Ectodermal cell (in vitro differentiated cells): ENCODE measurements around the gene MBD4. TPM values are rescaled to one million over a fixed set of nuclear protein-coding genes. Genes with fewer than 3 reads are reported as not detected.
A peak's percentile ranks its signal among the peaks of the same experiment; 100 is the strongest.
"Not testable (repeated sequence)": the region's sequence is repeated elsewhere in the genome, so short reads cannot be mapped to it uniquely, and the experiment has no call there.

Source experiments
- H3K27ac ChIP-seq: 2 replicates; pipeline ENCODE4 v1.7.0; 2013; ENCODE audit warnings: mild to moderate bottlenecking, low read depth, low read length; ENCODE audit not compliant: insufficient read depth, poor library complexity, severe bottlenecking
- H3K27me3 ChIP-seq: 2 replicates; pipeline ENCODE4 v1.7.0; 2013; ENCODE audit warnings: mild to moderate bottlenecking, low read length; ENCODE audit not compliant: insufficient read depth, control insufficient read depth, poor library complexity, severe bottlenecking
- H3K36me3 ChIP-seq: one replicate; pipeline ENCODE4 v1.7.0; 2013; ENCODE audit warnings: low read length; ENCODE audit not compliant: control insufficient read depth, insufficient read depth
- H3K4me1 ChIP-seq: one replicate; pipeline ENCODE4 v1.7.0; 2013; ENCODE audit warnings: low read length; ENCODE audit not compliant: control insufficient read depth, insufficient read depth
- H3K4me3 ChIP-seq: 2 replicates; pipeline ENCODE4 v1.7.0; 2013; ENCODE audit warnings: low read depth, low read length, control low read depth; ENCODE audit not compliant: insufficient read depth
- H3K9me3 ChIP-seq: 2 replicates; pipeline ENCODE4 v1.7.0; 2013; ENCODE audit warnings: mild to moderate bottlenecking, low read length, moderate library complexity; ENCODE audit not compliant: control insufficient read depth
- WGBS, 2 experiments: methylation state at CpG; one replicate each; pipeline ENCODE4 v1.1.7; 2013; ENCODE audit warnings: missing lambda C conversion rate in 2 of 2; 5-methylcytosine and 5-hydroxymethylcytosine counted together
- polyA plus RNA-seq, 4 experiments: library from polyadenylated mRNA; stranded (reverse); fragments of 50-300 nt; gene quantifications; one replicate each; pipeline ENCODE4 v1.2.3, GENCODE V29; 2013

MBD4 gene
- polyA plus RNA-seq (2013, experiment 1 of 4) = 44.9 TPM
- 49.5 TPM for polyA plus RNA-seq (2013, experiment 2 of 4)
- polyA plus RNA-seq (2013, experiment 3 of 4) = 41.1 TPM
- polyA plus RNA-seq (2013, experiment 4 of 4) = 49.6 TPM

DNA sequence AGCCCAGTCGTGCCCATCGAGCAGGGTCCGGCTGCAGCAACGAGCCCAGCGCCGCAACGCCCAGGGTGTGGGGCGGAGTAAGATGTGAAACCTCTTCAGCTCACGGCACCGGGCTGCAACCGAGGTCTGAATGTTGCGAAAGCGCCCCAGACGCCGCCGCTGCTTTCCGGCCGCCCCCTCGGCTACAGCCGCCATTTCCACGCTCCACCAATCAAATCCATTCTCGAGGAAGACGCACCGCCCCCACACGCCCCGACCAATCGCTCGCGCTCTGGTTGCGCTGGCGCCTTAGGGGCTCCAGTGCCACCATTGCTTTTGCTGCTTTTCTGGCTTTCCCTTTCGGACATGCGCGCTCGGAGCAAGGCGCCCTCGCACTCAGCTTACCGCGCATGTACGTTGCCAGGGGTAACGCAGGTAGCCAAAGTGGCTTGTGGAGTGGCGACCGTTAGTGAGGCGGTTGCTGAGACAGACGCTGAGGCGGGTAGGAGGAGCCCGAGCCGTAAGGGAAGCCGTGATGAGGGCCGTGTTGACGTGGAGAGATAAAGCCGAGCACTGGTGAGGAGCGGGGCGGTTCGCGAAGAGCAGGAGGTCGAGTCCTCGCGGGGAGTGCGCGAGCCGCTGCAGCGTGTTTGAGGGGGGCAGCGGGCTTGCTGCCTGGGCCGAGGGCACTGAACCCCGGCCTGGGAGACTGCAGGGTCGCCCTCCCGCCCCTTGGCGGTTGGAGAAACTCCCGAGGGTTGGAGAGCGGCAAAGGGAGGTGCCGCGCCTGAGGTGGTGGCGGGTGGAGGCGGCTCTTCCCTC, at the start of gene MBD4, which contains the start of gene IFT122:
Gene MBD4 (minus strand): TSS at position 132 of the 801 bp plus-strand sequence. CDS start 115 bp downstream, at position 17.
Gene IFT122 (plus strand): TSS at position 408 of the 801 bp plus-strand sequence. CDS start 107 bp downstream, at position 515.
- Histone ChIP-seq H3K4me3 (peak within 1 kb of the TSS; percentile 98), H3K27ac (peak within 1 kb of the TSS; percentile 89), H3K36me3 (peaks cover 12% of the 10 kb centered on the region), H3K27me3 (no peaks in the 10 kb centered on the region), H3K9me3 (no peaks in the 10 kb centered on the region), H3K4me1 (peaks cover 28% of the 10 kb centered on the region)
- WGBS, 2 experiments = 0% methylated on average over 75 of the region's 75 CpGs

GRCh38 chr3:129489258-129489657, 49.5 kb upstream of the MBD4 start:
- not testable (repeated sequence) for H3K27ac ChIP-seq, H3K9me3 ChIP-seq, H3K36me3 ChIP-seq, H3K27me3 ChIP-seq, H3K4me3 ChIP-seq
- WGBS, 2 experiments = 95 to 96% methylated on average over 10 of the region's 10 CpGs
- H3K4me1 ChIP-seq = peaks cover 24% of the 10 kb centered on the region

DNA sequence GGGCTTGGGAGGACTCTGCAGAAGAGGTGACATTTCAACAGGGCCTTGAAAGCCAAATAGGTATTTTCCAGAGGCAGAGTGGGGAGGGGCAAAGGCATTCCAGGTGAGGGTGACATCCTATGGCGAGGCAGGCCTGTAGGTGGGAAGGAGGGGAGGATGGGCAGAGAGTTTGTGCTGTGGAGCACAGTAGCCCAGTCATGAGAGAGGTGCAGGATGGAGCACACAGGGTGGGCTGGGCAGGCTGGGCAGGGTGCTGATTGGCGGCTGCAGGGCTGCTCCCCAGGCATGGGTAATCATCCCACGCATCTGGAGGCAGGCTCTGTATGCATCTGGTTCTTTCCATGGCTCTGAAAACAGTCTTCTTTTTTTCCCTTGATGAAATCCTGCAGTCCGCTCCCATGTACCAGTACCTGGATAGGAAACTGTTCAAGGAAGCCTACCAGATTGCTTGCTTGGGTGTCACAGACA, 48.2 kb upstream of the MBD4 start:
- not testable (repeated sequence) for H3K9me3 ChIP-seq, H3K27me3 ChIP-seq, H3K4me3 ChIP-seq, H3K27ac ChIP-seq, H3K36me3 ChIP-seq
- 88 to 92% methylated on average over 4 of the region's 4 CpGs for WGBS, 2 experiments
- H3K4me1 ChIP-seq = peaks cover 33% of the 10 kb centered on the region

GRCh38 chr3:129487183-129487867, 47.6 kb upstream of the MBD4 start:
- WGBS, 2 experiments = 94% methylated on average over 13 of the region's 13 CpGs
- Histone ChIP-seq H3K27ac (no peak overlapping the region), H3K4me3 (no peak overlapping the region), H3K36me3 (no peaks in the 10 kb centered on the region), H3K9me3 (no peaks in the 10 kb centered on the region), H3K27me3 (no peaks in the 10 kb centered on the region), H3K4me1 (peaks cover 33% of the 10 kb centered on the region)

DNA sequence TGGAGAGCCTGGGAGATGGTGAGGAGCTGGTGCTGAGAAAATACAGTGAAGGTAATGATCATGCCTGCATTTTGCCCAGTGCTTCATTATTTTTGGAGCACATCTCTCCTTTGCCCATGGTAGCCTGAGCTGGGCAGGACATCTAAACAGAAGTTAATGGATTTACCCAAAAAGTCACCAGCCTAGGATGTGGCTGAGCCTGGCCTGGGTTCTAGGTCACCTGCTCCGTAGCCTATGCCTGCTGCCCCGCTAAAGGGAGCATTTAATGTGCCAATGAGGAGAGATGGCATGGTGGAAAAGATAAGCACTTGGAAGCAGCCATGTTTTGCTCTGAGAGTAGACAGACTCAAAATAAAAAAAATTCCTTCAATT, 46.9 kb upstream of the MBD4 start:
- Histone ChIP-seq H3K27ac (peak overlapping the region; percentile 47), H3K9me3 (no peaks in the 10 kb centered on the region), H3K27me3 (no peaks in the 10 kb centered on the region), H3K4me1 (peaks cover 33% of the 10 kb centered on the region), H3K36me3 (no peaks in the 10 kb centered on the region), H3K4me3 (no peak overlapping the region)
- WGBS, 2 experiments = 91 to 92% methylated on average over 2 of the region's 2 CpGs

DNA sequence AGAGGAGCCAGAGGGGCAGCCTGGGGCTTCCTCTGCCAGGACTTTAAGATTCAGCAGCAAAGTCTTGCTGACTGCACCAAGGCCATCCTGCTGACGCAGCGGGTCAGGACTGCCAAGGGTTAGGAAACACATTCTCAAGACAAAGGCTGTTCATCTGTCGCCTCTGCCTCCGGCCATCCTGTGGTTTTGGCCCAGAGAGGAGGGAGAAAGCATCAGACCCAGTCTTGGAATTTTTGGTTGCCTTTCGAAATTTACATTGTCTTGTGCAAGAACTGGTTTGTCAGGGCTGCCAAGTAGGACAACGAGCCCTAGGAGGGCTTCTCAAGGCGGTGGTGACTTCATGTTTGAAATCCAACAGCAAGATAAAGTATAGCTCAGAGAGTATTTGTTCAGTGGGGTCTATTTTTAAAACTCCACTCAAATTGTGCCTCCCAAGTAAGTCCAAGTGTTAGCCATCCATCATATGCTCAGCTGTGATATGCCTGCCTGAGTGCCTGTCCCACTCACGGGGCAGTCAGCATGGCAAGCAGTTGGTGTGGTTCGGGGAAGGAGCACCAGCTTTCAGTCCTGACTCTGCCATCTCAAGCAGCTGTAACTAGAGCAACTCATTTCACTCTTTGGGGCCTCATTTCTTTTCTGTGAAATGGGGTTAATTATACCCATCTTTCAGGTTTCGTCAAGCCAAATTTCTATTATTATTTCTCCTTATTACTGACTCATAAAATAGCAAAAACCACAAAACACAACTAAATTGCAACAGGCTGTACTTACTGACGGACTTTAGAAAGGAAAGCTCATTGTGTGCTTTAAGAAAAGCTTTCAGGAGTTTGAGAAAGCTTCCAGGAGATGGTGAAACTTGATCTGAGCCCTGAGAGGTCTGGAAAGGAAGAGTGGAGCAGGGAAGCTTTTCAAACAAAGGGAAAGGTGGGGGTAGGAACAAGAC, 46.2 kb upstream of the MBD4 start:
- no peaks in the 10 kb centered on the region for H3K36me3 ChIP-seq
- no peaks in the 10 kb centered on the region for H3K9me3 ChIP-seq
- no peak overlapping the region for H3K4me3 ChIP-seq
- H3K4me1 ChIP-seq = peaks cover 33% of the 10 kb centered on the region
- 73 to 75% methylated on average over 11 of the region's 11 CpGs for whole genome bisulfite sequencing, 2 experiments
- peak overlapping the region; percentile 47 for H3K27ac ChIP-seq
- no peaks in the 10 kb centered on the region for H3K27me3 ChIP-seq

- H3K9me3 ChIP-seq, H3K4me3 ChIP-seq, H3K36me3 ChIP-seq, H3K27me3 ChIP-seq, H3K27ac ChIP-seq: not testable (repeated sequence)
- WGBS, 2 experiments = 97 to 98% methylated on average over 6 of the region's 6 CpGs
- H3K4me1 ChIP-seq = peaks cover 33% of the 10 kb centered on the region
Observed at GRCh38 chr3:129485146-129485545, 45.4 kb upstream of the MBD4 start.

DNA sequence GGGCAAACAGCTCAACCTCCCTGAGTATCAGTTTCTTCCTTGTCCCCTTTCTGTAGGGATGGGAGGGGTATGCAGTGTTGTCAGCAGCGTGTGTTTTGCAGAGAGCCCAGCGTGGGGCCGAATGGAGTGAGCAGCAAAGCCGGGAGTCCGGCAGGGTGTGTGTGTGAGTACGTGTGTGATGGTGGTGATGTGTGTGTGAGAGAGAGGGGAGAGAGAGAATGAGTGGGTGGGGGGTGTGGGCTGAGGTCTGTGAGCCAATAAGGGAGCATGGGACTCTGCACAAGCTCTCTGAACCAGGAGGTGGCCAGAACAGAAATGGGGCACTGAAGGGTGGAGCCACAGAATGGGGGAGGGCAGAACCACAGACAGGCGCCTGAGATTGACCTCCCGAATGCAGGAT, 44.1 kb upstream of the MBD4 start:
- Histone ChIP-seq H3K4me3 (no peak overlapping the region), H3K36me3 (peaks cover 2% of the 10 kb centered on the region), H3K4me1 (peaks cover 33% of the 10 kb centered on the region), H3K9me3 (no peaks in the 10 kb centered on the region), H3K27ac (no peak overlapping the region), H3K27me3 (no peaks in the 10 kb centered on the region)
- 56 to 68% methylated on average over 8 of the region's 8 CpGs for WGBS, 2 experiments

- Histone ChIP-seq H3K4me1 (peaks cover 33% of the 10 kb centered on the region), H3K27ac (no peak overlapping the region)
Observed at GRCh38 chr3:129482721-129483120, 43.0 kb upstream of the MBD4 start.

More at GRCh38 chr3:129482721-129483120, 43.0 kb upstream of the MBD4 start:
- WGBS, 2 experiments = 50 to 59% methylated on average over 1 of the region's 1 CpG
- H3K4me3 ChIP-seq = no peak overlapping the region
- H3K27me3 ChIP-seq = no peaks in the 10 kb centered on the region
- no peaks in the 10 kb centered on the region for H3K9me3 ChIP-seq
- peaks cover 12% of the 10 kb centered on the region for H3K36me3 ChIP-seq
